ENCODE measurements around the gene NMNAT3. TPM values are rescaled to one million over a fixed set of nuclear protein-coding genes. Genes with fewer than 3 reads are reported as not detected.

The NMNAT3 gene
- total and polyA plus RNA-seq, 2 experiments from 2014 or later: 8.3 to 9.2 TPM

- H3K9me3 Mint-ChIP-seq: no peaks in the 10 kb centered on the region
- Histone ChIP-seq H3K36me3 (ENCODE audit: insufficient read depth) (no peaks in the 10 kb centered on the region; the same call in 1 of the 2 replicates), H3F3A (replicated peaks; ENCODE audit: low read depth) (no peaks in the 10 kb centered on the region), H2AFZ (no peak overlapping the region), H3K4me3 (no peak overlapping the region), H3K4me2 (no peak overlapping the region), H3K79me2 (replicated peaks; ENCODE audit: insufficient read depth) (no peaks in the 10 kb centered on the region), H4K20me1 (replicated peaks; ENCODE audit: insufficient read depth) (peaks cover 3% of the 10 kb centered on the region), H3K4me1 (ENCODE audit: insufficient read depth) (peaks cover 43% of the 10 kb centered on the region), H3K27ac (ENCODE audit: low read depth) (no peak overlapping the region), H3K27me3 (ENCODE audit: insufficient read depth) (peaks cover 14% of the 10 kb centered on the region), H3K9me2 (ENCODE audit: insufficient read depth) (no peaks in the 10 kb centered on the region)
- TF ChIP-seq CREB1 (CRISPR knock-in tag; IDR thresholded peaks at IDR 0.05; ENCODE audit: low read depth): no peak
- no peak for TF ChIP-seq REST (IDR thresholded peaks at IDR 0.05; ENCODE audit: unreplicated experiment)
- no peak for TF ChIP-seq POLR2AphosphoS5 (IDR thresholded peaks at IDR 0.05; ENCODE audit: low read depth)
- TF ChIP-seq ETS1 (IDR thresholded peaks at IDR 0.05): no peak
- no peak for TF ChIP-seq JUNB (IDR thresholded peaks at IDR 0.05; ENCODE audit: unreplicated experiment)
- TF ChIP-seq ZNF331 (CRISPR knock-in tag; IDR thresholded peaks at IDR 0.05; ENCODE audit: low read depth): no peak
- TF ChIP-seq EZH2 (IDR thresholded peaks at IDR 0.05; ENCODE audit: low read depth, unreplicated experiment): no peak
- TF ChIP-seq ZNF462 (CRISPR knock-in tag; IDR thresholded peaks at IDR 0.05): no peak
- no peak for TF ChIP-seq ZNF114 (CRISPR knock-in tag; IDR thresholded peaks at IDR 0.05)
- TF ChIP-seq CTCF (conservative IDR thresholded peaks at IDR 0.05; ENCODE audit: low read depth in 2 of 2): no peak
- TF ChIP-seq NANOG (IDR thresholded peaks at IDR 0.05; ENCODE audit: borderline replicate concordance): no peak
- TF ChIP-seq STAT1 (IDR thresholded peaks at IDR 0.05; ENCODE audit: unreplicated experiment): no peak
- H3K4me1 Mint-ChIP-seq: peaks cover 62% of the 10 kb centered on the region
- peaks cover 15% of the 10 kb centered on the region for H3K27me3 Mint-ChIP-seq (ENCODE audit: insufficient read depth, low read depth, poor library complexity)
- ATAC-seq: no peak
- no peak overlapping the region for H3K27ac Mint-ChIP-seq
- no peak for DNase-seq (ENCODE audit: low spot score)
- H3K36me3 Mint-ChIP-seq (ENCODE audit: low read depth): peaks cover 13% of the 10 kb centered on the region
- no peak overlapping the region for H3K4me3 Mint-ChIP-seq
These were observed 143.9 kb downstream of the NMNAT3 start for GRCh38 chr3:139533781-139534454.

Data from GM23338 (cell line).